K562 (cell line): ENCODE data around the gene FLAD1. TPM values are rescaled to one million over a fixed set of nuclear protein-coding genes. Genes with fewer than 3 reads are reported as not detected.

Source experiments
- BCOR ChIP-seq: fragments of 450-650 bp; IDR thresholded peaks from 2 replicates; pipeline ENCODE4 v1.6.1; 2016
- CCAR2 ChIP-seq: fragments of 200-400 bp; formaldehyde crosslinking; IDR thresholded peaks from 2 replicates; pipeline ENCODE4 v1.6.1; 2017; ENCODE audit warnings: mild to moderate bottlenecking, low read depth, low read length
- DDX20 ChIP-seq: fragments of 450-650 bp; IDR thresholded peaks from 2 replicates; pipeline ENCODE4 v1.6.1; 2016; ENCODE audit warnings: missing genetic modification characterization, low read depth, mild to moderate bottlenecking, missing compliant biosample characterization, moderate library complexity
- FOS ChIP-seq: IDR thresholded peaks from 3 replicates; pipeline ENCODE4 v1.6.1; 2011; ENCODE audit not compliant: insufficient read length; ENCODE audit errors: extremely low read depth
- GTF2A2 ChIP-seq: IDR thresholded peaks from 2 replicates; pipeline ENCODE4 v1.6.1; 2016; ENCODE audit warnings: mild to moderate bottlenecking, missing genetic modification characterization, missing compliant biosample characterization
- LARP7 ChIP-seq: fragments of 450-650 bp; IDR thresholded peaks from 2 replicates; pipeline ENCODE4 v1.6.1; 2016
- MEF2A ChIP-seq: IDR thresholded peaks from 2 replicates; pipeline ENCODE4 v1.6.1; 2011; ENCODE audit warnings: low read depth, mild to moderate bottlenecking, low read length, moderate library complexity; ENCODE audit not compliant: control insufficient read depth
- MTA3 ChIP-seq: fragments of 450-650 bp; formaldehyde crosslinking; IDR thresholded peaks from 2 replicates; pipeline ENCODE4 v1.6.1; 2017; ENCODE audit warnings: mild to moderate bottlenecking, borderline replicate concordance
- NCOA2 ChIP-seq, 2 experiments: fragments of 450-650 bp; IDR thresholded peaks; 2 replicates each; pipeline ENCODE4 v1.6.1; 2018; ENCODE audit warnings: mild to moderate bottlenecking in 2 of 2, moderate library complexity in 1 of 2; ENCODE audit not compliant: partially characterized antibody in 2 of 2
- NR2C2 ChIP-seq, 2 experiments: fragments of 200-800 bp in 1 of 2; sonication (Bioruptor generic) in 1 of 2; sonication (generic) in 1 of 2; formaldehyde crosslinking in 1 of 2; IDR thresholded peaks; 2 replicates each; pipeline versions ENCODE4 v1.6.1 to v1.8.0; 2016 to 2022; ENCODE audit warnings: mild to moderate bottlenecking in 1 of 2, missing compliant biosample characterization in 1 of 2, missing genetic modification characterization in 1 of 2, missing genetic modification reagents in 1 of 2
- RBM15 ChIP-seq: fragments of 200-400 bp; formaldehyde crosslinking; IDR thresholded peaks from 2 replicates; pipeline ENCODE4 v1.6.1; 2018; ENCODE audit warnings: mild to moderate bottlenecking, low read length, moderate library complexity; ENCODE audit not compliant: insufficient read depth
- SETDB1 ChIP-seq: IDR thresholded peaks from one replicate; pipeline ENCODE4 v1.6.1; 2012; ENCODE audit warnings: low read length, control low read depth, inconsistent platforms
- SMAD3 ChIP-seq: fragments of 450-650 bp; formaldehyde crosslinking; conservative IDR thresholded peaks from 2 replicates; pipeline ENCODE4 v1.4.0; 2020; ENCODE audit warnings: mild to moderate bottlenecking
- SNRNP70 ChIP-seq: fragments of 200-400 bp; formaldehyde crosslinking; optimal IDR thresholded peaks from 2 replicates; pipeline ENCODE3; 2017; ENCODE audit warnings: low read depth, low read length
- STAT5A ChIP-seq: IDR thresholded peaks from 2 replicates; pipeline ENCODE4 v1.6.1; 2012; ENCODE audit warnings: low read length, inconsistent platforms, borderline replicate concordance
- TARDBP ChIP-seq: fragments of 450-650 bp; IDR thresholded peaks from 2 replicates; pipeline ENCODE4 v1.6.1; 2016
- TEAD4 ChIP-seq, 2 experiments: sonication (generic) in 1 of 2; formaldehyde crosslinking in 1 of 2; IDR thresholded peaks; 2 replicates each; pipeline versions ENCODE4 v1.6.1 to v1.8.0; 2012 to 2022; ENCODE audit warnings: borderline replicate concordance in 1 of 2, inconsistent platforms in 1 of 2, low read length in 1 of 2, mild to moderate bottlenecking in 1 of 2, missing genetic modification reagents in 1 of 2
- TFAM ChIP-seq: fragments of 250-450 bp; sonication (Bioruptor Pico); conservative IDR thresholded peaks from 2 replicates; pipeline ENCODE4 v1.5.0; 2021; ENCODE audit warnings: mild to moderate bottlenecking, moderate library complexity
- ZC3H8 ChIP-seq: fragments of 450-650 bp; IDR thresholded peaks from 2 replicates; pipeline ENCODE4 v1.6.1; 2017
- ZEB2 ChIP-seq: fragments of 450-650 bp; IDR thresholded peaks from 2 replicates; pipeline ENCODE4 v1.6.1; 2016
- ZNF140 ChIP-seq: fragments of 250-450 bp; sonication (Bioruptor Pico); IDR thresholded peaks from 2 replicates; pipeline ENCODE4 v1.8.0; 2021; ENCODE audit warnings: moderate library complexity, mild to moderate bottlenecking, inconsistent platforms
- ZNF143 ChIP-seq: sonication (generic); formaldehyde crosslinking; IDR thresholded peaks from 2 replicates; pipeline ENCODE4 v1.9.0; 2022; ENCODE audit warnings: mild to moderate bottlenecking, missing genetic modification reagents
- polyA plus RNA-seq, 8 experiments: library from polyadenylated mRNA; depleted of rRNA in 4 of 8; stranded (reverse) in 5 of 8; unstranded in 3 of 8; fragments of >200 nt; fragmentation: Nextera tagmentation in 2 of 8; fragmentation: Illumina TruSeq in 1 of 8; extraction: Ambion mirVana in 2 of 8; extraction: Trizol in 1 of 8; gene quantifications; 2 replicates each; pipeline versions ENCODE4 v1.2.1 to v1.2.3, GENCODE V29; 2011 to 2014; ENCODE audit warnings: inconsistent platforms in 1 of 8, missing spikeins in 1 of 8
- total RNA-seq, 7 experiments: library from RNA; depleted of rRNA in 6 of 7; stranded (reverse); fragments of >200 nt in 6 of 7; fragmentation: Illumina TruSeq in 2 of 7; extraction: Trizol in 2 of 7; gene quantifications; 2 replicates each; pipeline versions ENCODE4 v1.2.1 to v1.2.3, GENCODE V29; 2011 to 2021; ENCODE audit warnings: low replicate concordance in 1 of 7
- TF ChIP-seq, protein P1 (sequence below): fragments of 200-800 bp; sonication (Bioruptor generic); IDR thresholded peaks from 2 replicates; pipeline ENCODE4 v1.6.1; 2017; ENCODE audit warnings: missing genetic modification characterization, missing compliant biosample characterization
- TF ChIP-seq, protein P2 (sequence below): fragments of 250-450 bp; sonication (Bioruptor Pico); IDR thresholded peaks from 2 replicates; pipeline ENCODE4 v1.8.0; 2022; ENCODE audit warnings: inconsistent platforms
- TF ChIP-seq, protein P3 (sequence below): sonication (generic); formaldehyde crosslinking; IDR thresholded peaks from 2 replicates; pipeline ENCODE4 v1.8.0; 2022; ENCODE audit warnings: mild to moderate bottlenecking, missing genetic modification reagents
- TF ChIP-seq, protein P4 (sequence below): fragments of 450-650 bp; IDR thresholded peaks from 2 replicates; pipeline ENCODE4 v1.6.1; 2017; ENCODE audit warnings: mild to moderate bottlenecking, moderate library complexity

The FLAD1 gene
- total and polyA plus RNA-seq, 9 of the 15 experiments (the other 6 are each of a cell fraction or from before 2014, with no cell fraction given) = 24.9 to 85.8 (median 67.0) TPM

DNA sequence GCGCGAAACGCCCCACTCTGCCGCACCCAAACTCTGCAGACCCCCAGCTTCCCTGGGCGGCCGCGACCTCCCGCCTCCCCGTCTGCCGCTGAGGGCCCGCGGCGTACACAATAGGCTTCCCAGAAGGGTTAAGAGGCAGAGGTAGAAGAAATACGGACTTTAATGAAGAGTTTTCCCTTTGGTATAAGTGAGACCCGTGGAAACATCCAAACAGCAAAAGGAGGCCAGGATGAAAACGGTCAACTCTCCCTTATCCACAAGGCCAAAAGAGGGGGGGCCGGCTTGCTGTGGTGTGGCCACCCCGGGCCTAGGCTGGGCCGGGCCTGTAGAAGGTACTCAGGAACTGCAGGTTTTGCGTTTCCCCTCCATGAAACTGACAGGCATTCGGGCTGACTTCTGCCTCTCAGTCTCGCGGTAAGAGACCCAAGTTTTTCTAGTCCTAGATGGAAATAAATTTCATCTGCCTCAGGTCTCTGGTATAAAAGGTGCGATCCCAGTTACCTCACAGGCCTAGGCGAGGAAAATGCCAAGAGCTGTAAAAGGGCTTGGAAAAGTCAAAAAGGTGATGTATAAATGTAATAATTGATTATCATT is 20.9 kb upstream of the FLAD1 start (continued):
- TF ChIP-seq STAT5A (no peak), ZNF143 (no peak), DDX20 (no peak), CCAR2 (no peak), SNRNP70 (no peak), BCOR (no peak), TEAD4 (IDR thresholded peaks at IDR 0.05; ENCODE audit: low read length) (no peak), TEAD4 (CRISPR knock-in tag; IDR thresholded peaks at IDR 0.05; ENCODE audit: borderline replicate concordance) (no peak), MEF2A (no peak), GTF2A2 (tag) (no peak), LARP7 (no peak), TARDBP (no peak), SMAD3 (no peak), ZNF140 (CRISPR knock-in tag) (no peak), ZEB2 (no peak), ZC3H8 (no peak), FOS (no peak), SETDB1 (no peak), RBM15 (no peak), NR2C2 (CRISPR knock-in tag; IDR thresholded peaks at IDR 0.05) (no peak), NR2C2 (tag; IDR thresholded peaks at IDR 0.05) (0 out of 2 replicates have a peak, but pooled peaks have one; percentile 5), MTA3 (no peak), NCOA2 (IDR thresholded peaks at IDR 0.05; ENCODE audit: partially characterized antibody in 2 of 2) (no peak), TFAM (no peak)
- TF ChIP-seq, protein P1, sequence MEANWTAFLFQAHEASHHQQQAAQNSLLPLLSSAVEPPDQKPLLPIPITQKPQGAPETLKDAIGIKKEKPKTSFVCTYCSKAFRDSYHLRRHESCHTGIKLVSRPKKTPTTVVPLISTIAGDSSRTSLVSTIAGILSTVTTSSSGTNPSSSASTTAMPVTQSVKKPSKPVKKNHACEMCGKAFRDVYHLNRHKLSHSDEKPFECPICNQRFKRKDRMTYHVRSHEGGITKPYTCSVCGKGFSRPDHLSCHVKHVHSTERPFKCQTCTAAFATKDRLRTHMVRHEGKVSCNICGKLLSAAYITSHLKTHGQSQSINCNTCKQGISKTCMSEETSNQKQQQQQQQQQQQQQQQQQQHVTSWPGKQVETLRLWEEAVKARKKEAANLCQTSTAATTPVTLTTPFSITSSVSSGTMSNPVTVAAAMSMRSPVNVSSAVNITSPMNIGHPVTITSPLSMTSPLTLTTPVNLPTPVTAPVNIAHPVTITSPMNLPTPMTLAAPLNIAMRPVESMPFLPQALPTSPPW (CRISPR knock-in tag) = peak; percentile 83
- TF ChIP-seq, protein P2, sequence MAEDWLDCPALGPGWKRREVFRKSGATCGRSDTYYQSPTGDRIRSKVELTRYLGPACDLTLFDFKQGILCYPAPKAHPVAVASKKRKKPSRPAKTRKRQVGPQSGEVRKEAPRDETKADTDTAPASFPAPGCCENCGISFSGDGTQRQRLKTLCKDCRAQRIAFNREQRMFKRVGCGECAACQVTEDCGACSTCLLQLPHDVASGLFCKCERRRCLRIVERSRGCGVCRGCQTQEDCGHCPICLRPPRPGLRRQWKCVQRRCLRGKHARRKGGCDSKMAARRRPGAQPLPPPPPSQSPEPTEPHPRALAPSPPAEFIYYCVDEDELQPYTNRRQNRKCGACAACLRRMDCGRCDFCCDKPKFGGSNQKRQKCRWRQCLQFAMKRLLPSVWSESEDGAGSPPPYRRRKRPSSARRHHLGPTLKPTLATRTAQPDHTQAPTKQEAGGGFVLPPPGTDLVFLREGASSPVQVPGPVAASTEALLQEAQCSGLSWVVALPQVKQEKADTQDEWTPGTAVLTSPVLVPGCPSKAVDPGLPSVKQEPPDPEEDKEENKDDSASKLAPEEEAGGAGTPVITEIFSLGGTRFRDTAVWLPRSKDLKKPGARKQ (CRISPR knock-in tag) = no peak
- TF ChIP-seq, protein P3, sequence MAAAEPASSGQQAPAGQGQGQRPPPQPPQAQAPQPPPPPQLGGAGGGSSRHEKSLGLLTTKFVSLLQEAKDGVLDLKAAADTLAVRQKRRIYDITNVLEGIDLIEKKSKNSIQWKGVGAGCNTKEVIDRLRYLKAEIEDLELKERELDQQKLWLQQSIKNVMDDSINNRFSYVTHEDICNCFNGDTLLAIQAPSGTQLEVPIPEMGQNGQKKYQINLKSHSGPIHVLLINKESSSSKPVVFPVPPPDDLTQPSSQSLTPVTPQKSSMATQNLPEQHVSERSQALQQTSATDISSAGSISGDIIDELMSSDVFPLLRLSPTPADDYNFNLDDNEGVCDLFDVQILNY (CRISPR knock-in tag) = no peak
- TF ChIP-seq, protein P4, sequence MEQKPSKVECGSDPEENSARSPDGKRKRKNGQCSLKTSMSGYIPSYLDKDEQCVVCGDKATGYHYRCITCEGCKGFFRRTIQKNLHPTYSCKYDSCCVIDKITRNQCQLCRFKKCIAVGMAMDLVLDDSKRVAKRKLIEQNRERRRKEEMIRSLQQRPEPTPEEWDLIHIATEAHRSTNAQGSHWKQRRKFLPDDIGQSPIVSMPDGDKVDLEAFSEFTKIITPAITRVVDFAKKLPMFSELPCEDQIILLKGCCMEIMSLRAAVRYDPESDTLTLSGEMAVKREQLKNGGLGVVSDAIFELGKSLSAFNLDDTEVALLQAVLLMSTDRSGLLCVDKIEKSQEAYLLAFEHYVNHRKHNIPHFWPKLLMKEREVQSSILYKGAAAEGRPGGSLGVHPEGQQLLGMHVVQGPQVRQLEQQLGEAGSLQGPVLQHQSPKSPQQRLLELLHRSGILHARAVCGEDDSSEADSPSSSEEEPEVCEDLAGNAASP = no peak
